Epithelial cell of esophagus (primary cell): Measurements from ENCODE around the gene CASP8.

ENCODE experiments used
- DNase-seq: peaks from one replicate; pipeline ENCODE4 v3.0.0; 2010; ENCODE audit warnings: low read depth
- H3K4me3 ChIP-seq: 2 replicates; pipeline ENCODE4 v1.5.1; 2011; ENCODE audit warnings: mild to moderate bottlenecking, low read length, control low read depth
- CTCF ChIP-seq: IDR thresholded peaks from 2 replicates; pipeline ENCODE4 v1.5.1; 2011; ENCODE audit warnings: low read depth, mild to moderate bottlenecking, low read length, control low read depth, inconsistent platforms; ENCODE audit not compliant: insufficient read depth; ENCODE audit errors: missing control alignments

The CASP8 gene

GRCh38 chr2:201261906-201262305 is 1.6 kb downstream of the CASP8 start:
- TF ChIP-seq CTCF: no peak
- H3K4me3 ChIP-seq: no peak overlapping the region
- no peak for DNase-seq

- H3K4me3 ChIP-seq: no peak overlapping the region
- no peak for TF ChIP-seq CTCF
Observed at GRCh38 chr2:201262718-201263117, 2.4 kb downstream of the CASP8 start.

GRCh38 chr2:201263779-201264178 is 3.4 kb downstream of the CASP8 start:
- TF ChIP-seq CTCF: no peak
- DNase-seq: no peak
- H3K4me3 ChIP-seq: no peak overlapping the region

More at GRCh38 chr2:201262718-201263117, 2.4 kb downstream of the CASP8 start:
- no peak for DNase-seq

- DNase-seq: no peak
- no peak for TF ChIP-seq CTCF
- H3K4me3 ChIP-seq: no peak overlapping the region
Observed at GRCh38 chr2:201264472-201265173, 4.3 kb downstream of the CASP8 start.

- H3K4me3 ChIP-seq: no peak overlapping the region
- TF ChIP-seq CTCF: no peak
- DNase-seq: no peak
Observed at GRCh38 chr2:201266629-201267028, 6.3 kb downstream of the CASP8 start.

GRCh38 chr2:201267278-201268030 is 7.1 kb downstream of the CASP8 start:
- DNase-seq: no peak
- TF ChIP-seq CTCF: no peak
- H3K4me3 ChIP-seq: no peak overlapping the region
